Skeletal muscle satellite cell (primary cell): ENCODE data around the gene PDXK.

Source experiments
- H3K27me3 ChIP-seq: 2 replicates; pipeline ENCODE4 v1.7.0; 2013; ENCODE audit warnings: low read length; ENCODE audit not compliant: control insufficient read depth, insufficient read depth
- H3K36me3 ChIP-seq: 2 replicates; pipeline ENCODE4 v1.7.0; 2013; ENCODE audit warnings: mild to moderate bottlenecking, control low read depth, low read length; ENCODE audit not compliant: insufficient read depth
- H3K4me1 ChIP-seq: 2 replicates; pipeline ENCODE4 v1.7.0; 2013; ENCODE audit warnings: low read length; ENCODE audit not compliant: control insufficient read depth, insufficient read depth
- H3K4me2 ChIP-seq: 2 replicates; pipeline ENCODE4 v1.7.0; 2013; ENCODE audit warnings: mild to moderate bottlenecking, low read length
- H3K4me3 ChIP-seq: 2 replicates; pipeline ENCODE4 v1.7.0; 2013; ENCODE audit warnings: low read length
- H3K9ac ChIP-seq: 2 replicates; pipeline ENCODE4 v1.7.0; 2013; ENCODE audit warnings: mild to moderate bottlenecking, low read depth, low read length, moderate library complexity
- H3K9me3 ChIP-seq: replicated peaks from 2 replicates; pipeline ENCODE4 v1.7.0; 2013; ENCODE audit warnings: mild to moderate bottlenecking, control low read depth, low read length

Gene PDXK

GRCh38 chr21:43728467-43729390, 9.8 kb downstream of the PDXK start:
- Histone ChIP-seq H3K4me1 (peaks cover 64% of the 10 kb centered on the region), H3K9ac (peak overlapping the region; percentile 57), H3K36me3 (peaks cover 7% of the 10 kb centered on the region), H3K9me3 (no peaks in the 10 kb centered on the region), H3K4me2 (peak overlapping the region; percentile 79), H3K4me3 (peak overlapping the region; percentile 58), H3K27me3 (no peaks in the 10 kb centered on the region)

- H3K9ac ChIP-seq, result peak overlapping the region; percentile 15
- H3K4me1 ChIP-seq, result peaks cover 70% of the 10 kb centered on the region
- H3K27me3 ChIP-seq, result no peaks in the 10 kb centered on the region
- peaks cover 9% of the 10 kb centered on the region for H3K36me3 ChIP-seq
- H3K4me2 ChIP-seq, result peak overlapping the region; percentile 70
- no peak overlapping the region for H3K4me3 ChIP-seq
- H3K9me3 ChIP-seq, result no peaks in the 10 kb centered on the region
Measured at GRCh38 chr21:43731476-43731875, 12.5 kb downstream of the PDXK start.

GRCh38 chr21:43731891-43732711, 13.2 kb downstream of the PDXK start:
- no peaks in the 10 kb centered on the region for H3K9me3 ChIP-seq
- H3K4me3 ChIP-seq, result peak overlapping the region; percentile 29
- H3K27me3 ChIP-seq, result no peaks in the 10 kb centered on the region
- peak overlapping the region; percentile 15 for H3K9ac ChIP-seq
- peaks cover 64% of the 10 kb centered on the region for H3K4me1 ChIP-seq
- H3K4me2 ChIP-seq, result peak overlapping the region; percentile 70
- peaks cover 15% of the 10 kb centered on the region for H3K36me3 ChIP-seq

GRCh38 chr21:43733060-43733459, 14.1 kb downstream of the PDXK start:
- H3K9me3 ChIP-seq, result no peaks in the 10 kb centered on the region
- H3K27me3 ChIP-seq, result no peaks in the 10 kb centered on the region
- H3K4me1 ChIP-seq, result peaks cover 54% of the 10 kb centered on the region
- H3K4me2 ChIP-seq, result peak overlapping the region; percentile 73
- peaks cover 20% of the 10 kb centered on the region for H3K36me3 ChIP-seq
- peak overlapping the region; percentile 12 for H3K9ac ChIP-seq
- peak overlapping the region; percentile 41 for H3K4me3 ChIP-seq

- H3K27me3 ChIP-seq, result no peaks in the 10 kb centered on the region
- peaks cover 50% of the 10 kb centered on the region for H3K4me1 ChIP-seq
- H3K36me3 ChIP-seq, result peaks cover 23% of the 10 kb centered on the region
- peak overlapping the region; percentile 12 for H3K9ac ChIP-seq
- H3K9me3 ChIP-seq, result no peaks in the 10 kb centered on the region
- peak overlapping the region; percentile 73 for H3K4me2 ChIP-seq
- peak overlapping the region; percentile 41 for H3K4me3 ChIP-seq
Measured at GRCh38 chr21:43733529-43734071, 14.7 kb downstream of the PDXK start.

- H3K9ac ChIP-seq, result no peak overlapping the region
- H3K4me2 ChIP-seq, result peak overlapping the region; percentile 73
- H3K36me3 ChIP-seq, result peaks cover 23% of the 10 kb centered on the region
- no peak overlapping the region for H3K4me3 ChIP-seq
- H3K9me3 ChIP-seq, result no peaks in the 10 kb centered on the region
- H3K27me3 ChIP-seq, result no peaks in the 10 kb centered on the region
- H3K4me1 ChIP-seq, result peaks cover 43% of the 10 kb centered on the region
Measured at GRCh38 chr21:43734131-43734927, 15.4 kb downstream of the PDXK start.

GRCh38 chr21:43734928-43735229, 15.9 kb downstream of the PDXK start:
- Histone ChIP-seq H3K9ac (no peak overlapping the region), H3K4me2 (peak overlapping the region; percentile 5), H3K9me3 (no peaks in the 10 kb centered on the region), H3K27me3 (no peaks in the 10 kb centered on the region), H3K4me1 (peaks cover 41% of the 10 kb centered on the region), H3K4me3 (no peak overlapping the region), H3K36me3 (peaks cover 23% of the 10 kb centered on the region)

- Histone ChIP-seq H3K27me3 (no peaks in the 10 kb centered on the region), H3K9ac (no peak overlapping the region), H3K36me3 (peaks cover 23% of the 10 kb centered on the region), H3K4me1 (peaks cover 41% of the 10 kb centered on the region), H3K4me2 (peak overlapping the region; percentile 5), H3K9me3 (no peaks in the 10 kb centered on the region), H3K4me3 (no peak overlapping the region)
Measured at GRCh38 chr21:43735236-43736091, 16.5 kb downstream of the PDXK start.

GRCh38 chr21:43736224-43736883, 17.4 kb downstream of the PDXK start:
- peaks cover 23% of the 10 kb centered on the region for H3K36me3 ChIP-seq
- H3K27me3 ChIP-seq, result no peaks in the 10 kb centered on the region
- H3K9me3 ChIP-seq, result no peaks in the 10 kb centered on the region
- H3K4me3 ChIP-seq, result no peak overlapping the region
- no peak overlapping the region for H3K9ac ChIP-seq
- H3K4me2 ChIP-seq, result no peak overlapping the region
- peaks cover 39% of the 10 kb centered on the region for H3K4me1 ChIP-seq
